HG02981 (cell line): ENCODE data around the gene RTN4RL1.
"Not testable (repeated sequence)": the region's sequence is repeated elsewhere in the genome, so short reads cannot be mapped to it uniquely, and the experiment has no call there.

Experiments used
- ATAC-seq: cut with Tn5 transposase; IDR thresholded peaks from one replicate; pipeline ENCODE4 v1.9.1; 2021; ENCODE audit warnings: mild to moderate bottlenecking, moderate library complexity; ENCODE audit not compliant: unreplicated experiment

The RTN4RL1 gene

DNA sequence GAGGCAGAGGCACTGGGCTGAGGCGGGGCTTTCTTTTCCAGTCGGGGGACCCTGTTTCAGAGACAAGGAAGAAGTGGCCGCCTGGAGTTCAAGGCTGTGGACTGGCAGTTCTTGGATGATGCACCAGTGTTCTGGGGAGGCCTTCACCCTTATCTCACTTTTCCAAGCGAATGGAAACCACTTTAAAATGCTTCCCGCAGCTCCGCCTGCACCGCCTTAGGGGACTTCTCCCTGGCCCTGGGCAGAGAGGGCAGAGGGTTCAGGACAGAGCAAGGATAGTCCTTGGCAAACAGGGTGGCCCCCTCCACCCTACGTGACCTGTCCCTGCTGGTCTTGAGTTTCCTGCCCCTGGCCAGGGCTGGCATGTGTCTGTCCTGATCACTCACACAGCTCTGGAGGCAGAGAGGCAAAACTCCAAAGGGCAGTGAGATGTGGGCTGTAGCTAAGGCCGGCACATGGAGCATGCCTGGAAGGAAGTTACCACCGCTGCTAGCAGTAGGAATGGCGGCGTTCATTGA is 20.6 kb downstream of the RTN4RL1 start:
- ATAC-seq, result no peak

DNA sequence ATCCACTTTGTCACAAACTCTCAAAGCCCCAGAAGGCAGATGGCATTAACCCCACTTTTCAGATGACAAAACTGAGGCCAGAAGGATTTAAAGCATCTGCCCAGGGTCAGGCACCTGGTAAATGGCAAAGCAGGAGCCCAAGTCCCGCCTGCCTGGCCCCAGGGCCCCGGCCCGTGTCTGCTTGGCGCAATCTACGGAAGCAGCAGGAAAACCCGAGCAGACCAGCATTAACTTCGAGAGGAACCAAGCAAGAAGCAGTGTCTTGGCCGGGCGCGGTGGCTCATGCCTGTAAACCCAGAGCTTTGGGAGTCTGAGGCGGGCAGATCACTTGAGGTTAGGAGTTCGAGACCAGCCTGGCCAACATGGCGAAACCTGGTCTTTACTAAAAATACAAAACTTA is 21.6 kb downstream of the RTN4RL1 start:
- no peak for ATAC-seq

DNA sequence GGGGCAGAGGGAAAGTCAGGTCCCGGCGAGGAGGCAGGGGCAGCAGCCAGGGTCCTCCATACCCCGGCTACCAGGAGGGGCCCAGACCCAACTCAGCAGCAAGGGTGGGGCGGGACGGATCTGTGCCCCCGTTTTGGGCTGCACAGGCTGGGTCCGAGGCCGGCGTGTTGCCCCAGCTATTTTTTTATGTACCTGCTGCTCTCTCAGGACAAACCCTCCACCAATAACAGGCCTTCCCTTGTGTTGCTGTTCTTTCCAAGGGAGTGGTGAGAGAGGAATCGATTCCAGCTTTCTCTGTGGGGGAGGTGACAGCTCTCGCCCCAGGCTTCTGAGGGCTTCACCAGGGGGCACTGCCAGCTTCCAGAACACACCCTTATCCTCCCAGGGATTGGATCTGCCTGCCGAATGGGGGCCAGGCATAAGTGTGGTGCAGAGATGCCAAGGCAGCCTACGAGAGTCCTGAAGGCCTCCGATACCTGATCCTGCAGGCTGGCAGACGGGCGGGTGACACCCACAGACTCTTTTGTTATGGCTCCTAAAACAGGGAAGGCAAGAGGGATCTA is 22.3 kb downstream of the RTN4RL1 start:
- ATAC-seq, result no peak

DNA sequence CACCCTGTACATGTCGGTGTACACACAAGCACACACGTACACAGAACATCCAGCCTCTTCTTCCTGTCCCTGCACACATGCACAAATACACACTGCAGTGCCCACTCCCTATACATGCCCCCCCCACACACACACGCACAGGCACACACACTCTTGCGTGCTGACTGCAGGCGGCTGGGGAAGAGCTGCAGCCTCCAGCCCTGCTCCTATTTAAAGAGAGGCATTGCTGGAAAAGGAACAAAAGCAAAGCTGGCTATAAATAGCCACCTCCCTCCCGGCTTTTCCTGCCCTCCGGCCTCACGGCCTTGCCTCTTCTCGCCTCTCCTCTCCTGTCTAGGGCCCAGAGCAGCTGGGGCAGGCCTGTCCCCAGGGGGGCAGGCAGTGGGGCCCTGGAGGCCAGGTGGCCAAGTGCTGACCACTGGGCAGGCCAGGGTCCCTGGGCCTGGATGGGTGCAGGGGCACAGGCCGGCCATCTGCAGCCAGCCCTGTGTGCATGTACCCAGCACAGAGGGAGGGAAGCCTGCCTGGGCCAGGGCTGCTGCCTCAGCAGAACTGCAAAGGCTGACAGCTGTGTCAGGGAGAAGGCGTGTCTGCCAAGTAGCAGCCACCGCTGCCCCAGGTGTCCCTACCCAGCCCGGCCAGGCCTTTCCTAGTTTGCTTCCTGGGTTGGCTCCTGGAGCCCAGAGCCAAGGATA is 25.4 kb downstream of the RTN4RL1 start:
- no peak for ATAC-seq

DNA sequence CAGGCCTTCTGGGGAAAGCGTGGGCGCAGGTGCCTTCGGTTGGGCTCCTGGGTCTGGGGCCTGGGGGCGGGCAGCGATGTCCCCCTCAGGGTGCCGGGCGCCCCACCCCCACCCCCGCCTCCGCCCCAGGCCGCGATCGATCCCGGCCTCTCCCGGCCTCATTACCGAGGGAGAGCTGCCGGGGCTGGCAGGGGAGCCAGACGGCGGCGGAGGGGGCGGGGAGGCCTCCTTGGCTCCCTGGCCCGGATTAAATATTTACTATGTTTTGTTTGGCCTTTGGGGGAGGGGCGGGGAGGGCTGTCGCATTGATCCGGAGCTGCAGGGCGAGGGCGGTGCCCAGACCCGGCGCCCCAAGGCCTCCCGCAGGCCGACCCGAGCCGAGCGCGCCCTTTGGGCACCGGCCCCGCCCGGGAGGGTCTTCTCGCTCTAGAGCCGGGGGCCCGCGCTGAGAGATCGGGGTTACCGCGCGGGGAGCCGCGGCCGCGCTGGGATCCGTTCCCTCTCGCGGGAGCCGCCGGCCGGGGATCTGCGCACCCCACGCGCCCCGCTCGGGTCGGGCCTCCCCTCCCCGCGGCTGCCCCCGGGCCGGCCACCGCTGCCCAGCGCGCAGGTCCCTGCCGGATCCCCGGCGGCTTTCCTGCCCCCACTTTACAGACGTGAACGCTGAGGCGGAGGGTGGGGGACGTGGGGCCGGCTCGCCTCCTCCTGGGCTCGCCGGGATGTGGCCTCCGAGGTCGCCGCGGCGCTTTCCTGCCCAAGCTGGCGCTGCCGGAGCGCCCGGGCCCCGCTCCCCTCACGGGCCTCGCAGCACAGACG is 27.0 kb downstream of the RTN4RL1 start:
- no peak for ATAC-seq

DNA sequence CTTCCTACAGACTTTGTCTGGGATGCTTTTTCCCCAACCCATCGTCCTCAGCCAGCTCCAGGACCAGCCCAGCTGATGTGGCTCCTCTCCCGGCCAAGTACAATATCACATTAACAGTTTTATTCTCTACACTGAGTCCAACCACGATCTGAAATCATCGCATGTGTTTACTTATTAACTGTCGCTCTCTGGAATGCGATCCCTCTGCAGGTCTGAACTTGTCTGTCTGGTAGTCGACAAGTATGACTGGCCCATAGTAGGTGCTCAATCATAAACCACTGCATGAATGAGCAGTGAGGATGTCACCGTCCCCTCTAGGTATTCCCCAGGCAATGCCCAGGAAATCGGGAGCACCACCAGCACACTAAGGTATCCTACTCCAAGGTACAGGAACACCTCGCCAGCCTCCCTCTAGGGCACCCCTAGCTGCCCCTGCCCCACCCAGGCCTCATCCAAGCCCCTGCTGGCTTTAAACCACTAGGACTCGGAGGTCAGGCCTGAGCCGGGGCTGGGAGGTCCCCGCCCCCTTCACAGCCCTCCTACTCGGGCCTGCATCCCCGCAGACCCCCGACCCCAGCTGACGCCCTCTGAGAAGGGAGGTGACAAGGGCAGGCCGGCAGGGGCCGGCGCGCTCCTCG is 27.7 kb downstream of the RTN4RL1 start:
- ATAC-seq, result no peak

DNA sequence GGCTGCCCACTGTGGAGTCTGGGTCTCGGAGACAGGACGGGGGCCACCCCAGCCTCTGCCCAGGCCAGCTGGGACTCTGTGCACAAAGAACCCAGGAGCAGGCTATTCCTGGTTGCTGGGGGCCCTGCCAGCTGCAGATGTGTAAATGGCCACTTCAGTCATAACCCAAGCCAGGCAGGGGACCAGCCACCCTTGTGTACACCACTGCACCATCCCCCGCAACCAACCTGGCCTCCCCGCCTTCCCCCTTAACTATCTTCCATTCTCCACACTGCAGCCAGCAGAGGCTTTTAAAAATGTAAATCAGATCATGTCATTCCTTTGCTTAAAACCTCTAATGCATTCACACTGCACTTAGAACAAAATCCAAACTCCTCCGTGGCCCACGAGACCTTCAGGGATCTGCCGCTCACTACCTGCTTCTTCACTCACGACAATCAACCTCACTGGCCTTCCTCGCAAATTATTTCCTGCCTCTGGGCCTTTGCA is 28.3 kb downstream of the RTN4RL1 start:
- no peak for ATAC-seq

DNA sequence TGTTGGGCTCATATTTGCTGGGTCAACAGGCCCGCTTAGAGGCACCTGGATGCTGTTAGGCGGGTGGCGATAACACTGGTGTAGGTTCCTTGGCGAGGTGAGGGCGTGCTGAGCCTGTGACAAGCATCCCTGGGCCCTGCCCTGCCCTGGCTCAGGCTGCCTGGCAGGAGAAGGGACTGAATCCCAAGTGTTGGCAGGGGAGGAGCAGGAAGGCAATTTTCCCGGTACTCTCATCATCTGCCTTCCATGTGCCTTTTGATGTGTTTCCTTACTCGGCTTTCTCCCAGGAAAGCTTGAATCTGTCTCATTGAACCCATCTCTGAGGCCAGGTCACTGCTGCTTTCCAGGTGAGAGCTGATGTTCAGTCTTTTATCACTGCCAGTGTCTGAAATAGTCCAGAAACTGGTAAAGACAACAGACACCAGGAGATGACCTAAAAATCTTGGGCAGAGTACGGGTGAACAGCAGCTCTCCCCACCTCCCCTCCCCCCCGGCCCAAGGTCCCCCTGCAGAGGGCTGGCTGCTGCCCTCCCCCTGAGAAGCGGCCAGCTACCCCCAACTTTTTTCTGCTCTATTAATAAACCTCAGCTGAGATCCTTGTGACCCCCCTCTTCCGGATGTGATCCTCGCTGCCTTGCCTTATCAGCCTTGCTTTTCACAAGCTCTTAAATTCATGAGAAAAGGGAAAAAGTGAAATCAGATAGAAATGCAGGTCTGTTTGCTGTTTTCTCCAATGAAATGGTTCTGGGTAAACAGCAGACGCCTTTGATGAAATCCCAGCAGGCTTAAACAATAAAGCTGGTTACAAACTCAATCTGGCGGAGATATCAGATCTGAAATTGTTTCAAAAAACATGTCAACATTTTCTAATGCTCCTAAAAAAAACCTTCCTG is 29.0 kb downstream of the RTN4RL1 start:
- no peak for ATAC-seq

DNA sequence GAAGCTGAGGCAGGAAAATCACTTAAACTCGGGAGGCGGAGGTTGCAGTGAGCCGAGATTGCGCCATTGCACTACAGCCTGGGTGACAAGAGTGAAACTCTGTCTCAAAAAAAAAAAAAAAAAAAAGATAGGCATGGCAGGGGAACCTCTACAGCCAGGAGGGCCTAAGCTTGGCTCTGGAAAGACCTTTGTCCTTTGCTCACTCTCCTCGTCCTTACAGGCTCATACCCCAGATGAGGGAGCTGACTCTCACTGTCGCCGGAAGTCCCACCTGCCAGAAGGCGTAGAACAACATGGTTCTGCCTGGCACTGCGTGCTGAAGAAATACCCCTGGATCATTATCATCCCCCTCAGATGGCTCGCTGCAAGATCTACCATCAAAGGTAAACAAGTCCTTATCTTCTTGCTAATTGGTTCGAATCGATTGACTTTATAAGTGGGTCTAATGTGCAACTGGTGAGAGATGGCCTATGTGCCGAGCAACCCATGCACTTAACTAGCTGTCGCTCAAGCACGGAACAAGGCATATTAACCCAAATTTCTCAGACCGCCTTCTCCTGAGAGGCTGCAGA is 29.7 kb downstream of the RTN4RL1 start:
- ATAC-seq, result no peak

DNA sequence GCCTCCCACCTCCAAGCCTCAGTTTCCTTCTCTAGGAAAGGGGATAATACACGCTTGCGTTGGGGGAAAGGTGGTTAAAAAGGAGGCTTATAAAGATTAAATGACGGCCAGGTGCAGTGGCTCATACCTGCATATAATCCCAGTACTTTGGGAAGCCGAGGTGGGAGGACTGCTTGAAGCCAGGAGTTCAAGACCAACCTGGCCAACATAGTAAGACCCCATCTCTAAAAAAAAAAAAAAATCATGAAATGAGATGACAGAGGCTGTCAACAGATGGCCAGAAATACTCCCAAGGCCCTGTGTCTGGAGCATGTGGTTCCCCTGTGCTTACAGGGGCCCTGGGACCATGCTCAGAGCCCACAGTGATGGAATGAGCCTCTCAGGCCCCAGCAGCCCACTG is 30.4 kb downstream of the RTN4RL1 start:
- ATAC-seq, result no peak

DNA sequence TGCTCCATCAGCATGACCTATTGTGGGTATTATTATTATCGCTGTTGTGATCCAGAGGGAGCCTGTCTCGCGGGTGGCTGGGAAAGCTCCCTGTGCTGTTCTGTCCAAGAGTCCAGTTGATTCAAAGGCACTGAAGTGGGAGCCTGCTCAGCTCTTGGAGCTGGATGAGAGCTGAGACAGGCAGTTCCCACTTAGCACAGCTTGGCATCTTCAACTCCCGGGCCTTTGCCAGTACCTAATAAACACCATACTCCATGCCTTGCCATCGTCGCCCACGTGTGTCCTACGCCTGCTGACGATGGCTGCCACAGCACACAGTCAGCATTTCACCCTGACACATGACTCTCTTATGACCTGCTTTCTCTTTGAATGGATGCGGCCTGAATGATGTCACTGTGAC is 32.6 kb downstream of the RTN4RL1 start:
- no peak for ATAC-seq

DNA sequence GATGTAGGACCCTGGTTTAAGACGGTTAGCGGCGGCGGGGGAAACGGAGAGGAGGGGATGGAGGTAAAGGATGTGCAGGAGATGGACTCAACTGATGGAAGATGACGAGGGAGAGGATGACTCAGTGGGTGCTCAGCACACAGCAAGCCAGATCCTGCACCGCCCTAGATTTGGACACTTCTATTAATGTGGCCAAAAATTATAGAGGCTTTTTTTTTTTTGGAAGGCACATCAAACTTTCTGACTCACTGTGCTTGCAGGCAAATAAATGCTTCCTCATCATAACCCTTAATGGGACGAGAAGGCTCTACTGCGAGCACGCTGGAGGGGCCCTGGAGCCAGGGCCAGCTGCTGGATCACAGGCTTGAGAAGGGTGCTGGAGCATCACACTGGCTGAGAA is 36.0 kb downstream of the RTN4RL1 start:
- ATAC-seq, result no peak

DNA sequence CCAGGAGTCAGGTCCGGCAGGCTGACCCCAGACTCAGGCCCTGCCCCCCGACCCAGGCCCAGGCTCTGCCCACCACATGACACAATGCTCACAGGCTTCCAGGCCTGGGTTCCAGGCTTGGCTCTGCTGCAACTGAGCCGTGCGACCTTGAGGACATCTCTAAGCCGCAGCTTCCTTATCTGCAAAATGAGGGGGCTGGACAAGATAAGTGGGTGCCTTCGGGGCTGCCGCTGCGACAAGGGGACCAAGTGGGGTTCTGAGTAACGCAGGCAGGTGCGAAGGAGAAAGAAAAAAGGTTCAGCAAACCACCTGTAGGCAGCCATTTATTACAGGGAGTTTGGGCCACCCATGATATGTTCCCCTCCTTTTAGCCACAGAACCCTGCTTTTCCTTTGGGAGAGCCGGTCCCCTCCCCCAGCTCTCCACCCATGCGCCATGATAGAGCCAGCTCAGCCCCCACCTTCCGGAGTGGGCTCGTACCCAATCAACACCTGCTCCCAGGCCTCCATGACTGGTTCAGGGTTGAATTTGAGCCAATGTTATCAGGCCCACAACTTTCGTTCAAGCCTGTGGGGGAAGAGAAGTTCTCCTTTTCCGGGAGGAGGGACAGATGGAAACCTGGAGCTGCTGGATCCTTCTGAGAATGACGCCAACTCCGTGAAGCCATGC is 38.2 kb downstream of the RTN4RL1 start:
- ATAC-seq, result no peak

DNA sequence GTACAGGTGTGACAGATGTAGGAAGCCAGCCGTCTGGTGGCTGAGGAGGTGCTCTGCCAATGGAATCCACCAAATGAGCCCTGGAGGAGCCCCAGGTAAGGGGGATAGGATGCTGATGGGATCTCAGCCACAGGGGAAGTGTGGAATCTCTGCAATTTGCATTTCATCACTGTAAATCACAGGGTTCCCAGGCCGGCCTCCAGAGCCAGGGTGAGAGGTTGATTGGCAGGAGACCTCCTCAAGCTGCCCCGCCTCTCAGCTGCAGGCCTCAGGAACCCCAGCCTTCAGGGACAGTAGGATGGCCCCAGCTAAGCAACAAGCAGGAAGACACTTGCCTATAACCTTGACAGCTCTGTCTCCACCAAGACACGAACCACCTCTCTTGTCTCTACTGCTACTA is 39.4 kb downstream of the RTN4RL1 start:
- ATAC-seq, result no peak

DNA sequence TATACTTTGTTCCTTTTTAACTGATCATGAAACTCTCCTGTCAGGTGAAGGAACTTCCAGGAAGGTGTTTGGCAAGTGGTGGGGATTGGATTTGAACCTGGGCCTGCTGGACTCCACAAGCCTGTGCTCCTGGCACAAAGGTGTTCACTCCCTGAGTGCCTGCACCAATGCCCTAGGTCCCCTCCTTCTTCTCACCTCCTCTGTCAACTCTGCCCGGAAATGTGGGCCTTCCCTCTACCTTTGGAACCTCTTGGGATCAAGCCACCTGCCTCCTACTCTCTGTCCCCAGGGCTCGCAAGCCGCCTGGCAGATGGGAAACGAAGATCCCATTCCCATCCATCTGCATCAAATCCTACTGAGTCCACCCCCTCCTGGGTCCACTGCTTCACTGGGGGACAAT is 40.0 kb downstream of the RTN4RL1 start:
- no peak for ATAC-seq

DNA sequence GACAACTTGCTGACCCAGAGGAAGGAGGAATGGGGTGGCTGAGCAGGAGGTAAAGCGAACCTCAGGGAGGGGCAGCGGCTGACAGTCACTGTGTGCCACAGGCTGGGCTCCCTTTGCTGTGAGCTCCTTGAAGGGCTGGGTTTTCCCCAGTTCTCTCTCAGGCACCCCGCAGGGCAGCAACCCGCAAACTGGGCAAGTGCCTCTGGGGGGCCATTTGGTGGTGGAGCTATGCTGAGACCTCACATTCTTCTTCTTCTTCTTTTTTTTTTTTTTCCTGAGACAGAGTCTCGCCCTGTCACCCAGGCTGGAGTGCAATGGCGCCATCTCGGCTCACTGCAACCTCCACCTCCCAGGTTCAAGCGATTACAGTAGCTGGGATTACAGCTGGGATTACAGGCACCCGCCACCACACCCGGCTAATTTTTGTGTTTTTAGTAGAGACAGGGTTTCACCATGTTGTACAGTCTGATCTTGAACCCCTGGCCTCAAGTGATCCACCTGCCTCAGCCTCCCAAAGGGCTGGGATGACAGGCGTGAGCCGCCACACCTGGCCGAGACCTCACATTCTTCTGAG is 42.3 kb downstream of the RTN4RL1 start:
- ATAC-seq, result not testable (repeated sequence)

DNA sequence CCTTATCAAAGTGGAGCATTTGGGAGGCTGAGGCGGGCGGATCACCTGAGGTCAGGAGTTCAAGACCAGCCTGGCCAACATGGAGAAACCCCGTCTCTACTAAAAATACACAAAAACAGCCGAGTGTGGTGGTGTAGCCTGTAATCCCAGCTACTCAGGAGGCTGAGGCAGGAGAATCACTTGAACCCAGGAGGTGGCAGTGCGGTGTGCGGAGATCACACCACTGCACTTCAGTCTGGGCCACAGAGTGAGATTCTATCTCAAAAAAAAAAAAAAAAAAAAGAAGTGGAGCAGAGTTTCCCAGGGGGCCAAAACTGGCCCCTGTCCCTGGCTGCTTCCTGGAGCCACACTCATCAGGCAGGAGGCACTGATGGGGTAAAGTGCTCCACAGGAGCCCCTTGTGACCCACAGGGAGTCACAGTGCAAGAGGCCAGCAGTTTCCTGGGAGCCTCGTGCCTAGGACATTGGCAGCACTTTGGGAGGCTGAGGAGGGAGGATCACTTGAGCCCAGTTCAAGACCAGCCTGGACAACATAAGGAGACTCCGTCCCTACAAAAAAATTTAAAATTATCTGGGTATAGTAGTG is 44.4 kb downstream of the RTN4RL1 start:
- ATAC-seq, result no peak

DNA sequence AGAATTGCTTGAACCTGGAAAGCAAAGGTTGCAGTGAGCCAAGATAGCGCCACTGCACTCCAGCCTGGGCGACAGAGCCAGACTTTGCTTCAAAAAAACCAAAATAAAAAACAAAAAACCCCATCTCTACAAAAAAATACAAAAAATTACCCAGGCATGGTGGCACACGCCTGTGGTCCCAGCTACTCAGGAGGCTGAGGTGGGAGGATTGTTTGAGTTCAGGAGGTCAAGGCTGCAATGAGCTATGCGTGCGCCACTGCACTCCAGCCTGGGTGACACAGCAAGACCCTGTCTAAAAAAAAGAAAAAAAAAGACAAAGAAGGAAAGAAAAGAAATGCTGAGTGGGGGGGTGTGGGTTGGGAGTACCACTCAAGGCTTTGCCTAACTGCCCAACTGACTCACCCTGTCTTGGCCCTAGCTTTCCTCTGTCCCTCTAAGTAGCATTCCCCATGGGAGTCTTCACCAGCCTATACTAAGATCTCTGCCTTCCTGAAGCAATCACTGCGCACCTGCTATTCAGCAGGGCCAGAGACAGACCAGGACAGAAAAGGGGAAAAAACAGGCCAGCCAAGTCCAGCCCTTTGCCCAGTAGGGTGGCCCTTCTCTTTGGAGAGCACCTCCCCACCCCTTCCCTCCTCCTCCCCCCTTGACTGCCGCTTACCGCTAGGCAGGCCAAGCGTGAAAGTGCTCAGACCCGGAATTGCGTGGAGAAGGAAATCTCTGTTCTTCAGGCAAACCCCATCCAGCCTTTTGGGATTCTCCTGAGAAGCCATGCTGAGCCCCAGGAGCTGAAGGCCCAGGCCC is 45.8 kb downstream of the RTN4RL1 start:
- ATAC-seq, result no peak
